HPDE6-E6E7 (cell line): ENCODE measurements around the gene TSC22D2.
A peak's percentile ranks its signal among the peaks of the same experiment; 100 is the strongest.

ENCODE experiments used
- DNase-seq: peaks from one replicate; pipeline ENCODE4 v3.0.0; 2011; ENCODE audit warnings: missing footprints; ENCODE audit errors: extremely low spot score

The TSC22D2 gene

DNA sequence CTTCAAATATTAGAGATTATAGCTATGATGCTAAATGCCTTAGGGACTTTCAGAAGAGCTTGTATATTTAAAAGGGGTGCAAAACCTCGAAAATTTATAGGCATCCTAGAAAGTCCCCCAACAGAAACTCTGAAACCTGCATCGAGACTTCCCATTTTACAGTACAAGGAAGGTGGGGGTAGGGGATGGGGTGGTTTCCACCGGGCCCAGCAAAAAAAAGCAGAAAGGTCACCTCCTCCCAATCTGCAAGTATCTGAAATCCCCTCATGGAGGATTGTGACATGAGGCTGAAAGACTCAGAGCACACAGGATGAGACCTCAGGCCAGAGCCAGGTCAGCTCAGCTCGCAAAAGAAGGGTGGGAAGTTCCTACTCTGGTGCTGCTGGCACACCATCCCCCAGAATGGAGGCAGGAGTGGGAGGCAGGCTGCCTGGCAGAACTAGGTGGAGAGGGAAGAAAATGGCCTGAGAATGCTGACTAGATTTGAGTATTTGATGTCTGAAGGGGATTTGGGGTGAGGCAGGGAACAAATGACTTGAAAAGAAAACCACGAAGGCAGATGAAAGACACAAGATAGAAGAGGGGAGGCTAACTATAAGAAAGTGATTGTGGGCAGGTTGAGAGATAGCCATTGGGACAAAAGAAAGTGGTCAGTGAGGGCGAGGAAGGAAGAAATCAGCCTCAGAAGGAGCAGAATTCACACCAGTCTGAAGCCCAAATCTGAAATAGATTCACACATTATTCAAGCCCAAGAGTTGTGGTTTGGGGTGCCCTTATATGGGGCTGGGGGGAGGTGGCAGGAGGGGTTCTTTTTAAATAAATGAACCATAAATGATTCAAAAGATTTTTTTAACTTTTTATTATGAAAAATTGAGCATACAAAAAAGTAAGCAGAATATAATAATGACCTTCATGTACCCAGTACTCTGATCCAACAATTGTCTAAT, 22.5 kb upstream of the TSC22D2 start:
- DNase-seq, result no peak

DNA sequence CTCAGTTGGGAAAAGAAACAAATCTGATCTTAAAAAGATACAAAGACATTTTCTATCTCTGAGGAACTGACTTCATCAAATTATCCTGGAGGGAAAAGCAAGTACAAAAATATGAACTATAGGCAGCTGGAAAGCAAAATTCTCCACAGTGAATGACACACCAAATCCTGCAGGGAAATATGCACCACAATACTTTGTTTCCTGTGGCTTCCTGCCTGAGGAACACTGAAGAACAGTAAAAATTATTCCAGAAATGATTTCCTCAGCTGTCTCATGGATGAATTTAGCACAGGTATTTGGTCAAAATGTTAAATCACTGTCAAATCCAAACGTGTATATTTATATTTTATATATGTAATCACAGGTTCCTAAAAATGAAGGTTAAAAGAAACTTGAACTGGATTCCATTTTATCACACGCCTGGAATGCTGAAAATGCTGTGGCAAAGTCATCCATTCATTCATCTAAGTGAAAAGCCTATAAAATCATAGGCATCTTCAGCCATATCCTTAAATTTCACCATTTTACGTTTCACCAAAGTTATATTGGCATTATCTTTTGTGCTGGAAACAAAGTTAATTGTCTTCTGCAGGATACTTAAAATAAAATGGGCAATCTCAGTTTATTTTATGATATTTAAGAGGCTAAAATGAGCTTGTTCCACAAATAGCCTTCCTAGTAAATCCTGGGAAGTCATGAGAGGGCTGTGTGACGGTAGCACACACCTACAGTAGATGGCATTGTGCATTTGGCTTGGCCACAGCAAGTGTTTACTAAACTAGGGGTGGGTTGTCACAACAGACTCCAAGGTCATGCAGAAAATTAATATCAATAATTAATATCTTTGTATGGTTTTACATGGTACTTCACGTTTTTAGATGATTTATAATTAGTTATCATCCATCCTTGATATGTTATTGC, 19.3 kb upstream of the TSC22D2 start:
- DNase-seq, result no peak

GRCh38 chr3:150390087-150390486, 18.0 kb upstream of the TSC22D2 start:
- DNase-seq, result no peak

GRCh38 chr3:150391161-150391560, 16.9 kb upstream of the TSC22D2 start:
- no peak for DNase-seq

DNA sequence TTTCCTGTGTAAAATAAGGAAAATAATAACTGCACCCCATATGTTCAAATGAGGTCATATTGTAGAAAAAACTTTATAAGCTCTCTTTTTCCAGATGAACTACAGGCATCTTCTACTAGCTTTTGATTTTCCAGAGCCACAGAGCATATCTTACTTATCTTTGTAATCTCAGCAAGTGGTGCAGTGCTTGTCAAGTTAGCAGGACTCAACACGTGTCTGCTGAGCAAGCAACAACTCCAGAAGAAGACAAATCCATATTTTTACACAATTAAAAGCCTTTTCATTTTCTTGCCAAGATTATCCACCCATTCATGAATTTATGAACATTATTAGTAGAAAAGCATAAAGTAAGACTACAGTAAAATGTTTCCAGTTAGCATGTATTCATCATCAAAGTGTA, 14.4 kb upstream of the TSC22D2 start:
- DNase-seq, result no peak

DNA sequence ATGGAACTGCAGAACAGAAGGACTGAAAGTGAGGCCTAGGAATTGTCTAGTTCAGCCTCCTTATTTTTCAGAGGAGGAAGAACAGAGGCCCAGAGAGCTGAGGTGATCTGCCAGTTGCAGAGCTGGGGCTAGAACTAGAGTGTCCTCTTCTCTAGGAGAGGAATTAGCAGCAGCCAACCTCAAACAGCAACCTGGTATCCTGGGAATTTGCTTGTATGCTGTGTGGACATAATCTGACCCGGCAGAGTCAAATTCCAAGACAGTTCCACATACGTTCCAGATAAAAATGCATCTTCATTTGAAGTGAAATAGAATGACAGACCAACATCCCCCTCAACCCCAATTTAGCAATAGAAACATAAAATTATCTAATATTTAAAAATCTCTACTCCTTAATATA, 13.5 kb upstream of the TSC22D2 start:
- DNase-seq, result no peak

- DNase-seq, result no peak
Measured at GRCh38 chr3:150396491-150396890, 11.6 kb upstream of the TSC22D2 start.

GRCh38 chr3:150396956-150397550, 11.0 kb upstream of the TSC22D2 start:
- DNase-seq, result no peak

- no peak for DNase-seq
Measured at GRCh38 chr3:150399060-150399459, 9.0 kb upstream of the TSC22D2 start.

DNA sequence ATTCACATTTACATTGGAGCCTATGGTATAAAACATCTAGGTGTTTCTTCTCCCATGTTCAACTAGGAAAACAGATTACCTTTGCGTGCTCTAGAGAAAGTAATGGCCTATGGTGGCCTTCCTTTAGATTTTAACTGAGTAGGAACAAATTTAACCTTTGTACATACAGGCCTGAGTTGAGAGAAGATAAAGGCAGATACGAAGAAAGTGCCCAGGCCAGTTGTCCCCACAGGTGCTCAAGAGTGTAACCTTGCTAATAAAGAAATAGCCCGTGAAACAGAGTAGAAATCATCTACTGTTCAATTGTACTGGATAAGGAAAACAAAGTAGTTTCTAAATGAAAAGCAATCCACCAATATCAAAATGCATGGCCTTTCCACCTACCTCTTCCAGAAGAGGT, 6.8 kb upstream of the TSC22D2 start:
- no peak for DNase-seq

DNA sequence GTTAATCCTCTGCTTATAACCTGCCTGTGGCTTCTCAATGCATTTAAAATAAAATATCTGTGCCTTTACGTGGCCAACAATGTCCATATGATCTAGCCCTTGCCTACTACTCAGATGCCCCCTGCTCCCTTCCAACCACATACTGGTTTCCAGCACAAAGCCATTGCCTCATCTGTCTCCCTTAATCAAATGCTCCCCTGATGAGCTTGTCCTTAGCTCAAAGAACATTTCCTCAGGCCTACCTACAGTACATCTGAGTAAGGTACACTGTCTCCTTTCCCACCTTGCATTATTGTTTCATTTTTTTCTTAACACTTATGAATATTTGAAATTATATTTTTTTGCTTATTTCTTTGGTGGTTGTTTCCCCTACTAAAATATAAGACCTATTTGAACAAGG, 5.9 kb upstream of the TSC22D2 start:
- DNase-seq, result no peak

- DNase-seq, result no peak
Measured at GRCh38 chr3:150404023-150404422, 4.1 kb upstream of the TSC22D2 start.

- no peak for DNase-seq
Measured at GRCh38 chr3:150407051-150407807, 869 bp upstream of the TSC22D2 start.

- no peak for DNase-seq
Measured at GRCh38 chr3:150407808-150408220, 284 bp upstream of the TSC22D2 start.

DNA sequence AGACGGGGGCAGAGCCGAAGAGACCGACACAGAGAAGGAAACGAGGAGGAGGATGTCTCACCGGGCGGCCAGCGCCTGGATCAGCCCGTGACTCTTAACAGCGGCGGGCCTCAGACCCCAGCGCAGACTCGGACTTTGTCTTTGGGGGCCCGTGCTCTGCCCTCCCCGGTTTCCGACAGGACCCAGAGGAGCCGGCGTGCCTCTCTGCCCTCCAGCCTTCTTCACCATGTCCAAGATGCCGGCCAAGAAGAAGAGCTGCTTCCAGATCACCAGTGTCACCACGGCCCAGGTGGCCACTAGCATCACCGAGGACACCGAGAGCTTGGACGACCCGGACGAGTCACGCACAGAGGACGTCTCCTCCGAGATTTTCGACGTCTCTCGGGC, 1.0 kb downstream of the TSC22D2 start:
- DNase-seq, result no peak

- DNase-seq, result peak; percentile 11
Measured at GRCh38 chr3:150409512-150410310, 1.6 kb downstream of the TSC22D2 start.

DNA sequence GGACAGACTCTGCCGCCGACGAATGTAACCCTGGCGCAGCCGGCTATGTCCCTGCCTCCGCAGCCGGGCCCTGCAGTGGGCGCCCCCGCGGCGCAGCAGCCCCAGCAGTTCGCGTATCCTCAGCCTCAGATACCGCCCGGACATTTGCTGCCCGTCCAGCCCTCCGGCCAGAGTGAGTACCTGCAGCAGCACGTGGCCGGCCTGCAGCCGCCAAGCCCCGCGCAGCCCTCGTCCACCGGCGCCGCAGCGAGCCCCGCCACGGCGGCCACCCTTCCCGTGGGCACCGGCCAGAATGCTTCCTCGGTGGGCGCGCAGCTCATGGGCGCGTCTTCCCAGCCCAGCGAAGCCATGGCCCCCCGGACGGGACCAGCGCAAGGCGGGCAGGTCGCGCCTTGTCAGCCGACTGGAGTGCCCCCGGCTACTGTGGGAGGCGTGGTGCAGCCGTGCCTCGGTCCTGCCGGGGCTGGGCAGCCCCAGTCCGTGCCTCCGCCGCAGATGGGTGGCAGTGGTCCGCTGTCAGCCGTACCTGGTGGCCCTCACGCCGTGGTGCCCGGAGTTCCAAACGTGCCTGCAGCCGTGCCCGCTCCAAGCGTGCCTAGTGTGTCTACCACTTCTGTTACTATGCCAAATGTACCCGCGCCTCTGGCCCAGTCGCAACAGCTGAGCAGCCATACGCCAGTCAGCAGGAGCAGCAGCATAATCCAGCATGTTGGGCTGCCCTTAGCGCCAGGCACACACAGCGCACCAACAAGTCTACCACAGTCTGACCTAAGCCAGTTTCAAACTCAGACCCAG, 2.4 kb downstream of the TSC22D2 start:
- no peak for DNase-seq

DNA sequence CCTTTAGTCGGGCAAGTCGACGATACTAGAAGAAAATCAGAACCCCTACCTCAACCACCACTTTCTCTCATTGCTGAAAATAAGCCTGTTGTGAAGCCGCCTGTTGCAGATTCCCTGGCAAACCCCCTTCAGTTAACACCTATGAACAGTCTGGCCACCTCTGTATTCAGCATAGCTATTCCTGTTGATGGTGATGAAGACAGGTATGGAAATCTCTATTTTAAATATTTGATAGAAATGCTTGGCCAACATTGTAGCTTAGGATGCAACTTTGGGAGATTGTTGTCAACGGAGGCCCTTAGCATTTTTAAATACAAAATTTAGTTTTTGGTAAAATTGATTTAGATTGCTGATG, 3.0 kb downstream of the TSC22D2 start:
- DNase-seq, result no peak

DNA sequence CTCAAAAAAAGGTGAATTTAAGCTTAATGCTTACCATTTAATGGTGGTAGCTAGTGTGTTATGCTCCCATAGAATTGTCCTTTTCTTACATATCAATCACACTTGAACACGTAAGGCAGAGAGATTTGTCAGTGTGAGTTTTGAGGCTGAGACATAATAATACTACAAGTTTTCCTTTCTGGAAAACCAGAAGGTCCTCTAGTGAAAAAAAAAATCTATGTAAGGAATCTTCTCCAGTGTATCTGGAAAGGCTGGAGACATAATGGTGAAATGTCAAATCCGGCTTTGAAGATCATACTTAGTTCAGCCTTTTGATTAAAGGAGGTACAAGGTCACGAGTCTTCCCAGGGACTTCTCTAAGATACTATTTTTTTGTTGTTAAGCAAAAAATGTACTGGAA, 3.4 kb downstream of the TSC22D2 start:
- no peak for DNase-seq

DNA sequence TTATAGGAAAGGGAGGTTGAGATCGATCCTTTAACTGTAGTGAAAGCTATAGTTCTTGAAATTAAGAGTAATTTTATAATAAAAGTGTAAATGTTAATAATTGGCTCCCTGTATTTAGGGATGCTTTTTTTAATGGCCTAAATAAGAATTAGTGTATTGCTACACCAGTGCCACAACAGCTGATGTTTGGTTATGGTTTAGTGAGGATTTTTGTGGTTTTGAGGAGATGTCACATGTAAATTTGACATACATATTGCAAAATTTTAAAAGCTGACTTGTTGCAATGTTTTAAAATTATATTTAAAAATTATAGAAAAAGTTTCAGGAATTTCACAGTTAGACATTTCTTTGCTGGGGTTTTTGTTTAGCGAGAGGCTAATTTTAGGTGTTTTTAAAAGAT, 3.9 kb downstream of the TSC22D2 start:
- DNase-seq, result no peak
